ENCODE measurements around the gene PXK. TPM values are rescaled to one million over a fixed set of nuclear protein-coding genes. Genes with fewer than 3 reads are reported as not detected.
A peak's percentile ranks its signal among the peaks of the same experiment; 100 is the strongest.
"Not testable (repeated sequence)": the region's sequence is repeated elsewhere in the genome, so short reads cannot be mapped to it uniquely, and the experiment has no call there.

Gene PXK
- polyA plus RNA-seq: 10 to 100 TPM in 2 of 3 donors, 1 to 10 TPM in 1; 7.1 to 21.1 (median 15.4) TPM

GRCh38 chr3:58332575-58333188 lies at the start of gene PXK:
Gene PXK (plus strand): TSS chr3:58332892. CDS start chr3:58332989, 97 bp downstream.
- WGBS, 3 donors: 0 to 1% (median 1%) methylated on average over 63 to 79 of the region's 79 CpGs

DNA sequence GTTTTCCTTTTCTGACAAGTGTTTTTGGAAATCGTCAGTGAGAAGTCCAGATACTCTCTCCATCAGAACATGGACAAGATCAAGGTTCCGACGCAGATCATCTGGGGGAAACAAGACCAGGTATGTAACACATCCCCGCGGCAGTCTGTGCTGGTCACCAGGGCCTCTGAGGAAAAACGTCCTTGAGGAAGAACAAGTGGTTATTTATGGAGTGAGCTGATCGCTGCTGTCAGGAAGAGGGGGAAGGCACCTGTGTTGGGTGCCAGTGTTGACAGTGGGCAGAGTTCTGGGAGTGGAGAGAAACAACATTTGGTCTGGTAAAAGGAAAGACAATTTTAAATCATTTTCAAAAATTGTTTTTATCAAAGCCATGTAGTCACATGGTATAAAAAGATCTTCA lies 47.4 kb upstream of the PXK start:
- no peak overlapping the region for H3K27ac ChIP-seq (ENCODE audit: low read depth, low read length)
- 70 to 84% (median 77%) methylated on average over 7 of the region's 7 CpGs for WGBS, 3 donors

More at GRCh38 chr3:58332575-58333188, at the start of gene PXK:
- H3K27ac ChIP-seq (ENCODE audit: low read depth, low read length): peak within 1 kb of the TSS; percentile 17

DNA sequence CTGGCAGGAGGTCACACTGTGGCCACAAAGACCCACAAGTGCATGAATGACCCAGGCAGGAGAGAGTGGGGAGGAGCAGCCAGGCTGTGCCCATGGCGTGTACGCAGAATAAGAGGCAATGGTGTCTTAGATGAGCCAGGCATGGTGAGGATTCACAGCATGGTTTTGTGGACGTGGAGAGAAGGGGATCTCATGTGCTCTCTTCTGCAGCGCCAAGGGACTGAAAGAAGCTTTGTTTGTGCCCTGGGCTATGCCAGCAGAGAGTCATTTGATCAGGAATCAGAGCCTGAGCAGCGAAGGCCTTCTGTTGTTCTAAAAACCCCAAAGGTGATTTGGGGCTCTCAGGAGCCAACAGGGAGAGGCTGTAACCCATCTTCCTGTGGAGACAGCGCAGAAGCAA lies 45.3 kb upstream of the PXK start:
- 93 to 94% (median 94%) methylated on average over 6 of the region's 6 CpGs for WGBS, 3 donors
- no peak overlapping the region for H3K27ac ChIP-seq (ENCODE audit: low read depth, low read length)

DNA sequence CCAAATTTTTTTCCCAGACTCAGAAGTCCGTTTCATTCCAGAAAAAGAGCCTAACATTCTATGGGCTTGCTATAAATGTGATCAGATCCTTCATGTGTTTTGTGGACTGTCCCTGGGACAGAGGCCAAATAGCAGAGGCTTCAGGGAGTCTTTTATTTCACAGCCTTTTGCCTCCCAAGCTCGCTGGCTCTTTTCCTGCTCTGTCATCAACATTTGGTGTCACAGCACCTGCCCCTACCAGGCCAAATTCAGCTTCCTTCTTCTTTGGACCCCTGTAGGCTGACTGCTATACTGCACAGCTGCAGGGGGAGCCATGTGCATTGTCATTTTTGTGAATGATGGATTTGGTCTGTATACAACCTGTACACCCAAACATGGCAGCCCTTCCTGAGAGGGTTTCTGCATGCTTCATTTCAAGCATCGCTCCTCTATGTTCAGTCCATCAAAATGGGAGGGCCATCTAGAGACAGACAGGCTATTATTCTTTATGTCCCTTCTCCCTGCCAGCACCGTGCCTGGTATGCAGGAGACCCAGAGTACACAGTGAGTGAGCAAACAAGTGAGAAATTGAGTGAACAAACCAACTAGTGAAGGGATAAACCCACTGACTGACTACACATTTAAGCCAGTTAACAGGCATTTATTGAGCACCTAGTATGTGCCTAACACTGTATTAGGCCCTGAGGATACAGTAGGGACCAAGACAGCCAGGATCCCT lies 44.5 kb upstream of the PXK start:
- H3K27ac ChIP-seq (ENCODE audit: low read depth, low read length): no peak overlapping the region
- 81 to 85% (median 83%) methylated on average over 4 of the region's 4 CpGs for WGBS, 3 donors

GRCh38 chr3:58288964-58289613 lies 43.6 kb upstream of the PXK start:
- 92 to 97% (median 92%) methylated on average over 3 of the region's 4 CpGs for WGBS, 3 donors
- H3K27ac ChIP-seq (ENCODE audit: low read depth, low read length): not testable (repeated sequence)

- WGBS, 3 donors: 97 to 98% (median 98%) methylated on average over 11 to 31 of the region's 33 CpGs
- not testable (repeated sequence) for H3K27ac ChIP-seq (ENCODE audit: low read depth, low read length)
Measured at GRCh38 chr3:58290446-58290845, 42.2 kb upstream of the PXK start.

GRCh38 chr3:58291671-58292338 lies 40.9 kb upstream of the PXK start:
- 79 to 93% (median 87%) methylated on average over 9 of the region's 9 CpGs for WGBS, 3 donors
- H3K27ac ChIP-seq (ENCODE audit: low read depth, low read length): no peak overlapping the region

- no peak overlapping the region for H3K27ac ChIP-seq (ENCODE audit: low read depth, low read length)
- 84 to 89% (median 86%) methylated on average over 10 of the region's 10 CpGs for WGBS, 3 donors
Measured at GRCh38 chr3:58292866-58293265, 39.8 kb upstream of the PXK start.

DNA sequence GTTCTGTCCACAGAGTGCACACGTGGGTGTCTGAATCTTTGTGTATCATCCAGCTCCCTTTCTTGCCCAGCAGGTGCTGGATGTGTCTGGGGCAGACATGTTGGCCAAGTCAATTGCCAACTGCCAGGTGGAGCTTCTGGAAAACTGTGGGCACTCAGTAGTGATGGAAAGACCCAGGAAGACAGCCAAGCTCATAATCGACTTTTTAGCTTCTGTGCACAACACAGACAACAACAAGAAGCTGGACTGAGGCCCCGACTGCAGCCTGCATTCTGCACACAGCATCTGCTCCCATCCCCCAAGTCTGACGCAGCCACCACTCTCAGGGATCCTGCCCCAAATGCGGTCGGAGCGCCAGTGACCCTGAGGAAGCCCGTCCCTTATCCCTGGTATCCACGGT lies 39.2 kb upstream of the PXK start:
- H3K27ac ChIP-seq (ENCODE audit: low read depth, low read length): no peak overlapping the region
- WGBS, 3 donors: 67 to 81% (median 81%) methylated on average over 9 of the region's 9 CpGs

DNA sequence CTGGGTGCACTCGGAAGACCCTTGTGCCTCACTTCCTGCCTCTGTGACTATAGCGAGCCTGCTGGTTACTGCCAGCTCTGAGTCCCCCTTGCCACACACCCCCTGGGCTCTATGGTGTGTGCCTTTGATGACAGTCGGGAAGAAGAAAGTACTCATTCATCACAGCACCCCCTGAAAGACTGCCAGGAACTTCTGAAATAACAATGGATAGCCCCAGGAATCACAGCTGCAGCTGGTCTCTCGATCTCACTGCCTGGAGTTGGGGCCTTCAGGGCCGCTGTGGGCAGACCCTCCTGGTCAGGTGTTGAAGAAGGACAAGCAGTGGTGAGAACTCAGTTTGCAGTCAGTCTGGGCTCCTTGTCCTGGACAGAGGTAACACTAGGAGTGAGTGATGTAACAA lies 36.4 kb upstream of the PXK start:
- 59 to 69% (median 65%) methylated on average over 5 of the region's 5 CpGs for WGBS, 3 donors
- H3K27ac ChIP-seq (ENCODE audit: low read depth, low read length): no peak overlapping the region

DNA sequence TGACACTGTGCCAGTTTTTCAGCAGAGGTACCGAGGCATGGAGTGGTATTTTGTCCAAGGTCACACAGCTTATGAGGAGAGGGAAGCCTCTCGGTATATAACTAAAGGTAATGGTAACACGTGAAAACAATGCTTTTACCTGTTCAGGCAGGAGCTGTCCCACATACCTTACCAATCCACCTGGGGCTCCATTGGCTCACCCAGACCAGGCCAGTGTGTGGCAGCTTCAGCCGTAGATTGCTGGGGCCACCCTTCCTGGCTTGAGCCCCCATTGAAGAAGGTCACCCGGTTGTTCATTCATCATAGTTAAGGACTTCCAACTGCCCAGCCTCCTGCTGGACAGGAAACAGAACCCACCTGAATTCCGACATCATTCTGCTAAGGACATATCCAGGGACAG lies 35.8 kb upstream of the PXK start:
- WGBS, 3 donors: 43 to 76% (median 74%) methylated on average over 6 of the region's 6 CpGs
- no peak overlapping the region for H3K27ac ChIP-seq (ENCODE audit: low read depth, low read length)

- H3K27ac ChIP-seq (ENCODE audit: low read depth, low read length): no peak overlapping the region
- WGBS, 3 donors: 56 to 81% (median 77%) methylated on average over 3 of the region's 3 CpGs
Measured at GRCh38 chr3:58298190-58298589, 34.5 kb upstream of the PXK start.

DNA sequence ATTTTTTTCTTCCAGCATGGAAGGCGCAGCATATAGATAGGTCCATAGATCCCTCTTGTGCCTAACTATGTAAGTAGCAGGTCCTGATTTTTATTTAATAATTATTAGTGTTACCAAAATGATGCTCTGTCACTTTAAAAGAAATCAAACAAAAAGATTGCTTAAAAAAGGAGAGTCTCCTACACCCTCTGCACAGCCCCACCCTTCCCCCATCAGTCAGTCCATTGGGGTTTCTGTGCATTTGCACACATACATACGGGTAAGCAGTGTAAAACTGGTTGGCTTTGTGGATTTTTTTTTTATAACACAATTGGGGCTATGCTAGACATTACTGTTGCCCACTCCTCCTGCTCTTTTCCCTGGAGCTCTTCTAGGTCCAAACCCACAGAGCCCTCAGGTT lies 33.6 kb upstream of the PXK start:
- WGBS, 3 donors: 64 to 68% (median 66%) methylated on average over 2 of the region's 2 CpGs
- H3K27ac ChIP-seq (ENCODE audit: low read depth, low read length): no peak overlapping the region

DNA sequence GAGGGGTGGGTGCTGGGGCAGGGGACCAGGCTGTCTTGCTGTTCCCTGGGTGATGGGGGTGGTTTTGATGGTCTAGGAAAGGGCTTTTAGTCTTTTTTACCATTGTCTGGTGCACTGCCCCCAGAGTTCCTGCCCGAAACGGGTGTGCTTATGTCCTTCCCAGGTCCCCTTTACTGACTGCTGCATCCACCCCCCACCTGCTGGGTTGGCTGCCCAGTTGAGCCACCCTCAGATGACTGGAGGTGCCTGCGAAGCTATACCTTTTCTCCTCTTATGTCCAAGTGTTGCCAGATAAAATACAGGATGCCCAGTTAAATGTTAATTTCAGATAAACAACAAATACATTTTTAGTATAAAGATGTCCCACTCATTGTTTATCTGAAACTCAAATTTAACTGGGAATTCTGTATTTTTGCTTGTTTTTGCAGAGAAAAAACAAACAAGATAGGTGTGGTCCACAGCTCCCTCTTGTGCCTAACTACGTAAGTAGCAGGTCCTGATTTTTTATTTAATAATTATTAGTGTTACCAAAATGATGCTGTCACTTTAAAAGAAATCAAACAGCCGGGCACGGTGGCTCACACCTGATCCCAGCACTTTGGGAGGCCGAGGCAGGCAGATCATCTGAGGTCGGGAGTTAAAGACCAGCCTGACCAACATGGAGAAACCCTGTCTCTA lies 32.7 kb upstream of the PXK start:
- 16 to 19% (median 17%) methylated on average over 8 of the region's 8 CpGs for WGBS, 3 donors
- H3K27ac ChIP-seq (ENCODE audit: low read depth, low read length): no peak overlapping the region

GRCh38 chr3:58305882-58306711 lies 26.6 kb upstream of the PXK start, which contains the start of the genes HTD2 and RPP14:
Gene HTD2 (plus strand): TSS chr3:58306520. CDS start chr3:58317614, 11,094 bp downstream.
Gene RPP14 (plus strand): TSS chr3:58306245. CDS start chr3:58310330, 4,085 bp downstream.
- WGBS, 3 donors: 4 to 5% (median 4%) methylated on average over 68 to 71 of the region's 71 CpGs

DNA sequence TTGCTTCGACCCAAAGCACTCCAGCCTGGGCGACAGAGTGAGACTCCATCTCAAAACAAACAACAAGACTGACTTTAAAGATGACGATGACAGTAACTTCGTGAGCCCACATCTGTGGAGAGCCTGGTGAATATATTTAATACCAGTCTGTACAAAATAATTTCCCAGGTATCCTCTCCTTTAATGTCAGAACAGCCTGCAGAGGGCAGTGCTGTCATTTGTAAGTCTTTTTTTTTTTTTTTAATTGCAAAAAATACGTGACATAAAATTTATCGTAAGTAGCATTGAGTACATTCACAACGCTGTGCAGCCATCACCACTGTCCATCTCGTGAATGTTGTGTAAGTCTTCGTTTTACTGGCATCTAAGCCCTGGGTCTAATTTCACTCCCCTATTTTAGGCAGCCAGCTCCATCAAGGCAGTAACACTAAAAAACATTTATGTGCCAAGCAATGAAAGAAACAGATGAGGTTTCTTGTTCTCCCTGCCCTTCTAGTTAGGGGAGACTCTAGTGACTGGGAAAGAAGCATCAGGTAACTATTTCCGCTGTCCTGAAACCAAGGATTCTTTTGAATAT lies 25.0 kb upstream of the PXK start:
- H3K27ac ChIP-seq (ENCODE audit: low read depth, low read length): no peak overlapping the region
- WGBS, 3 donors: 27 to 31% (median 27%) methylated on average over 10 of the region's 10 CpGs

More at GRCh38 chr3:58305882-58306711, 26.6 kb upstream of the PXK start, which contains the start of the genes HTD2 and RPP14:
- H3K27ac ChIP-seq (ENCODE audit: low read depth, low read length): peak within 1 kb of the TSS; percentile 71

- WGBS, 3 donors: 24 to 33% (median 32%) methylated on average over 1 of the region's 1 CpG
- no peak overlapping the region for H3K27ac ChIP-seq (ENCODE audit: low read depth, low read length)
Measured at GRCh38 chr3:58308728-58309127, 24.0 kb upstream of the PXK start.
